Stimulated activated CD8-positive, alpha-beta memory T cell treated with anti-CD3 and anti-CD28 coated beads, Interleukin-4, amount 100 ng/mL, for 48 hours (primary cell): ENCODE measurements around the gene RANBP6.
"Not testable (repeated sequence)": the region's sequence is repeated elsewhere in the genome, so short reads cannot be mapped to it uniquely, and the experiment has no call there.

Source experiments
- DNase-seq: peaks from one replicate; pipeline ENCODE4 v3.0.0-alpha.2; 2020

Gene RANBP6

DNA sequence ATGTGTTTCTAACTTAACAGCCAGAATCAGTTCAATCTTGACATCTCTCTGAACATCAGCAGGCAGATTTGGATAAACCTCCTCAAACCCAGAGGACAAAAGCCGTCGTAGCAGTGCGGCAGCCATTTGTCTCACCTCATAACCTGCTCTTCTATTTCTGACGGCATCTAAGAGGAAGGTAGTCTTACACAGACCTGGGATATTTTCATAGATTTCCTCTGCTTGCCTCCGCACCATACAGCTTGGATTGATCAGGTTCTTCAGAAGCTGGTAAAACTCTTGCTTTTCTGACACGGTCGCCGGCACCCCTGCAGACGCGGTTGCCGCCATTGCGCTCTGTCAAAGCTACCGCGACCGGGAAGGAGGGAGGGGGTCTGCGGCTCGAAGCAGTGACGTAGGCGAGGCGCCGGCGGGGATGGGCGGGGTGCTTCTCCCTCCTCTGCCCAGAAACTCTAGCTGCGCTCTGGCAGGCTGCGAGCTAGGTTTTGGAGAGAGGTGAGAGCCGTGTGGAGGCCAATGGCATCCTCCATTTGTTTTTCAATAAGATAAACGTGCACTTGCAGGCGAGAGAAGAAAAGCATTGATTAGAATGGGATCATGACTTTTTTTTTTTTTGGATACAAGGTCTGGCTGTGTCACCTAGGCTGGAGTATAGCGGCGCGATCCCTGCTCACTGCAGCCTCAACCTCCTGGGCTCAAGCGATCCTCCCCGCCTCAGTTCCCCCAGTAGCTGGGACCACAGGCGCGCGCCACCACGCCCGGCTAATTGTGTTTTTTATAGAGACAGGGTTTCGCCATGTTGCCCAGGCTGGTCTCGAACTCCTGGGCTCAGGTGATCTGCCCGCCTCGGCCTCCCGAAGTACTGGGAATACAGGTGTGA is at the start of gene RANBP6:
Gene RANBP6, minus strand, starts transcription at position 347 of the 880 bp plus-strand sequence. Its CDS starts 17 bp downstream, at position 330.
- peak; percentile 93 for DNase-seq

DNA sequence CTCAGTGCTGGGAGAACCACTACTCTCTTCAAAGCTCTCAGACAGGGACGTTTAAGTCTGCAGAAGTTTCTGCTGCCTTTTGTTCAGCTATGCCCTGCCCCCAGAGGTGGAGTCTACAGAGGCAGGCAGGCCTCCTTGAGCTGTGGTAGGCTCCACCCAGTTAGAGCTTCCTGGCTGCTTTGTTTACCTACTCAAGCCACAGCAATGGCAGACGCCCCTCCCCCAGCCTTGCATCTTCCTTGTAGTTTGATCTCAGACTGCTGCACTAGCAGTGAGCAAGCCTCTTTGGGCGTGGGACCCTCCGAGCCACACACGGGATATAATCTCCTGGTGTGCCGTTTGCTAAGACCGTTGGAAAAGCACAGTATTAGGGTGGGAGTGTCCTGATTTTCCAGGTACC is 47.7 kb upstream of the RANBP6 start:
- DNase-seq: not testable (repeated sequence)

DNA sequence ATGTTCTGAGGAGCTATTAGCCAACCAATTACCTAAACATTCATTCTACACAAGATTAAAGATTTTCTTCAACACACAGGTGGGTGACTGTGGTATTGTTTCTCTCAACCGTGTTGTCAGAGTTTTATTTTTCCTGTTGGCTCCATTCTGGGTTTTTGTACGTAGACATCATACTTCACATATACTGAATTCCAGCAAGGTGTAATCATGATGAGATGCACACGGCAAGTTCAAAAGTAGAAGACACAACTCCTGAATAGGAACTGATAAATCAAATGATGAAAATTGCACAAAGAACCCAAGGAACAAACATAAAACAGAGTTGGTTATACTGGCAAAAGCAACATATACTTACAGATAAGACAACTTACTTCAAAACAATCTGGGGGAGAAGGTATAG is 40.2 kb upstream of the RANBP6 start:
- no peak for DNase-seq

DNA sequence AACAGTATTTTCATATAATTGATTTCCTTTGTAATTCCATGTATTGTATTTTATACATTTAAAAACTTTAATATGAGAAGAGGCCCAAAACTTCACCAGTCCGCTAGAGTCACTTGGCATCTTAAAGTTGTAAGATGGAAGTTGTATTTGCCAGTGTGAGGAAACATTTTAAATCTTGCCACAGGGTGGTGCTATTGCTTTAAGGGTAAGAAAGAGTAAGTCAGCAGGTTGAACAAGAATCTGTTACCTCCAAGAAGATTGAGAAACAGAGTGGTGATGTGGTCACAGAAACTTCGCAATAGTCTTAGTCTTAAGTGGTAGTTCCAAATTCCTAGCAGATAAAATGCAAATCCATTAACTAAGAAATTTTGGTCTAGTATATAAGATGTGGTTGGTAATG is 39.8 kb upstream of the RANBP6 start:
- peak; percentile 44 for DNase-seq

DNA sequence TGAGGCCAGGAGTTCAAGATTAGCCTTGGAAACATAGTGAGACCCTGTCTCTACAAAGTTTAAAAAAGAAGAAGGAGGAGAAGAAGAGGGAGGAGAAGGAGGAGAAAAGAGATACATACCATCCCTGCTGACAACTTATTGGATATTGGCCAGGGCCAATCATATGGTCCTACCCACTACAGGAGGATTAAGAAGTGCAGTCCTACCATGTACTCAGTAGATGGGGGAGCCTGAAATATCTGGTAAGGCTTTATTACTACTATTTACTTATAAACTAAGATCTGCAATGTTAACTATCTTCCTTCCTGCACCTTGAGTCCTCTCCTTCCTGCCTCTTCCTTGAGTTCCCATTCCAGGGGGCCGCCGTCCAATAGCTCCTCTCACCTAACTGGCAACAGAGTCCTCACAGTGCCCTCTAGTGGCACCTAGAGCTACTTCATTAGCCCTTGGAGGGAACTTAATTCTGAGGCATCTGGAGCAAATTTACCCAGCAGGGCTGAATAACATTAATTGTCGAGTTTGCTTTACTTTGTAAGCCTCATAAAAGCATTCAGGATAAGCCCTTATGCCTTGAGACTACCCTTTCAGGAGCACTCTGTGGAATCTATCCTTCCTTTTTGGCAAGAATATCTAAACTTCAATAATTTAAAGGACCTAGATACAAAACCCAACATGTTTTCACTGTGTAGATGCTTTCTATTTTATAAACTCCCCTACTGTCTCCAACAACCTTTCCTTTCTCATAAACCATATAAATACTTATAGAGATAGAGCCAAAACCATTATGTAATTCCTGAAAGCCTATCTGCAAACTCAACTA is 39.1 kb upstream of the RANBP6 start:
- peak; percentile 73 for DNase-seq

DNA sequence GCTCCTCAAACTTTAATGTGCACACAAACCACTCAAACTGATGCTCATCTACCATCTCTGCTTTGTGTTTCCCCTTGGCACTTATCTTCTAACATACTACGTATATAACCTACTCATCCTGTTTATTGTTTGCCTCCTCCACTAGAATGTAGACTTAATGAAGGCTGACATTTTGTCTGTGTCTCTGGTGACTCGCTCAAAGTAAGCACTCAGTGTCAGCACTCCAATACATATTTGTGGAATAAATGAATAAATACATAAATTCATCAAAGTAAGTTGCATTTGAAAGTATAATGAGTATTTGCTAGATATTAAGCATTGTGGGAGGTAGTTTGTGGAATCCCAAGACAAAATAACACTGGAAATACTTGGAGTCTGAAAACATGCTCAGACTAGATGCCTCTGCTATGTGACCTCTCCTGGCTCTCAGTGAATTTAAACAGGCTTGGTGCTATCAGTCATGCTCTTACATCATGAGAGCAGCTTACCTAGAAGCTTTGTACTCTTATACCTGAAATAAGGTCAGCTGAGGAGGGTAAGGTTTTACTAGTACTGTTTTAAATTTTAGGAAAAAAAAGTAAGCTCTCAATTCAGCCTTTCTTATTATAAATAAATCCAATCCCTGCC is 37.0 kb upstream of the RANBP6 start:
- DNase-seq: no peak

DNA sequence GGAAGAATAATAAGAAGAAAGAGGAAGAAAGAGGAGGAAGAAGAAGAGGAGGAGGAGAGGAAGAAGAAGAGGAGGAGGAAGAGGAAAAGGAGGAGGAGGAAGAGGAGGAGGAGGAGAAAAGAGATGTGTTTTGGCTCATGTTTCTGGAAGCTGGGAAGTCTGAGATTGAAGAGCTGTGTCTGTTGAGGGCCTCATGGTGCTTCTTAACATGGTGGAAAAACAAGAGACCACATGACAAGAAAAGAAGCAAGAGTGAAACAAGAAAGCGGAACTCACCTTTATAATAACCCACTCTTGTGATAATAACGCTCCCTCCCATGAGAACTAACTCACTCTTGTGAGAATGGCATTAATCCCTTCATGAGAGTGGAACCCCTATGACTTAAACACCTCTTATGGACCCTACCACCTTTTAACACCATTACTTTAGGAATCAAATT is 36.1 kb upstream of the RANBP6 start:
- DNase-seq: no peak

DNA sequence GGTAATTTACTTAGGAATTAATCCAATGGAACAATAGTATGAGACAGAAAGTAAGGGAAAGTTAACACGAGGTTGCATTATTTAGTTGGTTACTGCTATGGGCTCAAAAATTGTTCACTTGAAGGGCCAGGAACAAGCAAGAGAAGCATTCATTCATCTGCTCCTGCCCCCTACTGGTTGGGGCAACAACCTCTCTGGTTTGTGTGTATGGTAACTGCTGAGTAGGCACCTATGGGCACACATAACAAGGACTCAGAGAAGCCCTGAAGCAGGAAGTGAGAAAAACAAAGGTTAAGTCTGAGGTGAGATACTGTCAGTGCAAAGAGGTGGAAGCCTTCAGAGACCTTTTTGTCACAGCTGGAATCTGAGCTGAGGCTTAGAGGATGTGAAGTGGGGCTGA is 34.4 kb upstream of the RANBP6 start:
- DNase-seq: peak; percentile 48

DNA sequence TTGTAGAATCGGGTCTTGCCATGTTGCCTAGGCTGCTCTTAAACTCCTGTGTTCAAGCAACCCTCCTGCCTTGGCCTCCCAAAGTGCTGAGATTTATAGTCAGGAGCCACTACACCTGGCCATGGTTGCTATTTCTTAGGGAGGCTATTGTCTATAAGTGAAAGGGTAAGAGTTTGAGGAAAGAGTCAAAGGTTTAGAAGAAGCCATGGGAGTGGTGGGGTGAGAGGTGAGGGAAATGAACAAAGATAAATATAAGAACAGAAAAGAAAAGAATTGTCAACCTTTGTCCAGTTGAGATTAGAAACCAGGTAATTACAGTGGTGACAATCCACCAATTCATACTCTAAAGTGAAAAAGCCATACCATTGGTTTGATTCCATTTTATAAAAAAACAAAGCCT is 32.6 kb upstream of the RANBP6 start:
- no peak for DNase-seq

DNA sequence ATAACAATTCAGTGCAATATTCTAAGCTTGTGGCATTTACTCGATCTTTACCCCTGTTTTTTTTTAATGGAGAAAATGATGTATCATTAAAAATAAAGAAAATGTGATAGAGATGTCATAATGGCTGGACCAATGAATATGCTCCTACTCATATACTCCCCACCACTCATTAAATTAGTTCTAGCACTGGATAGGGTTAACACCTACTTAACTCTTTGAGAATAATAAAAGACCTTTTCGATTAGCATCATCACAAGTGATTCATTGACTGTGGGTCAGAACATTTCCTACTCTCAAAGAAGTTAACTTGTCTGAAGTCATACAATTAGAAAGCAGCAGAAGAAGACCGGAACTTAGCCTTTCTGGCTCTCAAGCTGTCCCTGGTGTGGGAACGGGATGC is 31.6 kb upstream of the RANBP6 start:
- DNase-seq: no peak

DNA sequence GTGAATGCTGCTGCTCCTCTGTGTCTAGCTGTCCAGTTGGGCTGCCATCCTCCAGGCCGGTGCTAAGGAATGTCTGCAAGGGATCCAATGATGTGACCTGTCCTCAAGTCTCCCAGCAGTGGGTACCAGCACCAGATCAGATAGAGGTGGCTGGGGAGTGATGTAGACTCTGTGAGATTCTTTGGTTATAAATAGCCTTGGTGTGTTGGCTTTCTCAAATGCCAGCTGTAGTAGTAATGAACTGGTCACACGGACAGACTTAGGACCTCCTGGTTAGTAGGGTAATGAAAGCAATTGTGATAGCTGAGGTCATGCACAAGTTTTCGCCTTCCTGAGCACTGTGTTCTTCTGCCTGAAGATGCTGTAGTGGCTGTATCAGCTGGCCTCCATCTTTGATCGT is 29.9 kb upstream of the RANBP6 start:
- DNase-seq: no peak

DNA sequence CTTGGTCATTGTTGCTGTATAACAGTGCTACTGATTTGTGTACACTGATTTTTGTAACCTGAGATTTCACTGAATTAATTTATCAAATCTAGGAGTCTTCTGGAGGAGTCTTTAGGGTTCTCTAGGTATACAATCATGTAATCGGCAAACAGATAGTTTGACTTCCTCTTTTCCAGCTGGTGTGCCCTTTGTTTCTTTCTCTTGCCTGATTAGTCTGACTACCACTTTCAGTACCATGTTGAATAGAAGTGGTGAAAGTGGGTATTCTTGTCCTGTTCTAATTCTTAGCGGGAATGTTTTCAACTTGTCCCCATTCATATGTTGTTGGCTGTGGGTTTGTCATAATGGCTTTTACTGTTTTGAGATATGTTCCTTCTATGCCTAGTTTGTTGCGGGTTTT is 24.7 kb upstream of the RANBP6 start:
- no peak for DNase-seq

DNA sequence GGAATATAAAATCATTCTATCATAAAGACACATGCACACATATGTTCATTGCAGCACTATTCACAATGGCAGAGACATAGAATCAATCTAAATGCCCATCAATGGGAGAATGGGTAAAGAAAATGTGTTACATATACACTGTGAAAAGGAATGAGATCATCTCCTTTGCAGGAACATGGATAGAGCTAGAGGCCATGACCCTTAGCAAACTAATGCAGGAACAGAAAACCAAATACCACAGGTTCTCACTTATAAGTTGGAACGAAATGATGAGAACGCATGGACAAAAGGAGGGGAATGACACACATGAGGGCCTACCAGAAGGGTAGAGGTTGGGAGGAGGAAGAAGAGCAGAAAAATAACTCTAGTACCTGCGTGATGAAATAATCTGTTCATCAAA is 21.0 kb upstream of the RANBP6 start:
- no peak for DNase-seq

DNA sequence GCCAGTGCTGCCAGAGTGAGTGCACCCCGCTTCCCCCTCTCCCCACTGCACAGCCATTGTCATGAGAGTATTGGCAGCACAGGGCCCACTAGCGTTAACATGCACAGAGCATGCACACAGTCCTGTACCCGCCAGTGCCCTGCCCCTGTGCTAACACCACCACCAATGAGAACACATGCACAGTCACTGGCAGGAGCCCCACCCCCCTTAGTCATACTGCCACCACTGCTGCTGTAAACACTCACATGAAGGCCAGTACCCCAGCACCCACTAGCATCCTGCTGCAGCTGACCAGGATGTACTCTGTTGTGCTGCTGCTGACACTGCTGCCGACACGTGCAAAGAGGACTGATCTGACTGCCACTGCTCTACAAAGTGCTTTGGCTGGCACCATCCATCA is 19.5 kb upstream of the RANBP6 start:
- DNase-seq: no peak

DNA sequence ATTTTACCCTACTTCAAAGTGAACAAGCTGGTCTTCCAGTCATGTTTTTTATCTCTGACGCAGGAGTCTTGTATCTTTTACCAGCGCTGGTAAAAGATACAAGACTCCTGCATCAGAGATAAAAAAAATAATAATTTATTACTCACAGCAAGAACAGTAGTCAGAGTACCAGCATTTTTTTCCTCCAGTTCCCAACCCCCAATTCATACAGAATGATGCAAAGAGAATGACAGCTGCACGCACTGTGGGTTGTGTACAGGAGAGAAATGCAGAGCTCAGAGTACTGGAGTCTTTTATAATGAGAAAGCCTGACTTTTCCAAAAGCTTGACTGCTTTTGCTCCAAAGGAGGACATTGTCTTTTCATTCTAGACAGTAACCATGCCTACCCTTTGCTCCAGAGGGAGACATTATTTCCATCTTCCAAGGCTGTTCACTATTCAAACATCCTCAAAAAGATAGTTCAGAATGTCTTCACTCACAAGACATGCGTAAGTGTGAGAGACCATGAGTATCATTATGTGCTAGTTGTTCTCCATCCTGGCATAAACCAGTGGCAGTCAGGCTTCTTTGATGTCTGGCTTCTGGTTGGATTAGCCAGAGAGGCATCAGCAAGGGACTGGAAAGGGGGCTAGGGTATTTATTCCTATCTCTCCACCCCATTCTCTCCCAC is 14.3 kb upstream of the RANBP6 start:
- DNase-seq: no peak

DNA sequence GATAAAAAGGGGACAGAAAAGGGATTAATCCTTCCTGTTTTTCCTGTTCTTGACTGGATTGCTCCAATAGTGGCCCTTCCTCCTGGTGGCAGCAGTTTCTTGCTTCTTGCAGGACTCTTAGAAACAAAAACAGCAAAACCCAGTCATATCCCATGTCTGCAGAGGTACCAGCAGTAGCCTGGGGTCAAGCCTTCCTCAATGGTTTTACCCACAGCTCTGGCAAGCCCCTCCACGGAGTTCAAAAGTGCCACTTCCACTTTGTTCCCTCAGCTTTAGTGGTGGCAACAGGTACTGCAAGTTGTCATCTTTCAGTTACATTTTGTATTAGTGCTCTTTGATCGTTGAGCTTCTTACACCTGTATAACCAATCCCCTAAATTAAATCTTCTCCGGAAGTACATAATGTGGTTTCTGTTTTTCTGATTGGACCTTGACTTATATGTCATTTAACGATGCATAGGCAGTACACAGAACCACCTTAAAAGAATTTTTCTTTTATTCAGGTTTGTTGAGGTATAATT is 8.7 kb upstream of the RANBP6 start:
- peak; percentile 32 for DNase-seq

DNA sequence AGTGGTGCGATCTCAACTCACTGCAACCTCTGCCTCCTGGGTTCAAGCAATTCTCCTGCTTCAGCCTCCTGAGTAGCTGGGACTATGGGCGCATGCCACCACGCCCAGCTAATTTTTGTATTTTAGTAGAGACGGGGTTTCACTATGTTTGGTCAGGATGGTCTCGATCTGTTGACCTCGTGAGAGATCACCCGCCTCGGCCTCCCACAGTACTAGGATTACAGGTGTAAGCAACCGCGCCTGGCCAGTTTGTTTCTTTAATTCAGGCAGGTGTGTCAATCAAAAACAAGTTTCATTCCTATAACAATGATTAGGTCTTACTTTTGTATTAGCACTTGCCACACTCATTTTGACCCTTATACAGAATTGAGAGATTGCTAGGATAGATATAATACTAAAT is 1.6 kb upstream of the RANBP6 start:
- not testable (repeated sequence) for DNase-seq

DNA sequence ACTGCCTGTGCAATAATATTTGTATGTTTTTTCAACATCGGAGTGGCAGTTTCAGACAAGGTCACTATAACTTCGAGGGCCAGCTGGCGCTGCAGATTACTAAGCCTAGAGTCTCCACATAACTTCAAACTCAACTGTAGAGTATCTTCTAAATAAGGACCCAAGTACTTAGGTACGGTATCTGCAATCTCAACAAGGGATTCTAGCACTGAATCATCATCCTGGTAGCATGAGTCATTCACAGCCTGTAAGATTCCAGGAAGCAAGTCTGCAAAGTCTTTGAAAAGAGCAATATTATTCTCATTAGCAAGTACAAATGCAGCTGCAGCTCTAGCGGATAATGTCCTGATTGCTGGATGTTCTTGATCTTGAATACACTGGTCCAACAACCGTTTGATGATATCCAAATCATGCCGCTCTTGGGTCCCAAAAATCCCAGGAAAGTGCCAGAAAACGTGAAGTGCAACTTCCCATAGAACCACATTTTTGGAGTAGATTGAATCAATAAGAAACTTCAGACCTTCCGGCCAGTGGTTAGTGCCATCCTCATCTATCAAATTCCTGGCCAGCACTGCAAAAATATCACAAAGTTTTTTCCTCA is 654 bp downstream of the RANBP6 start:
- DNase-seq: no peak

DNA sequence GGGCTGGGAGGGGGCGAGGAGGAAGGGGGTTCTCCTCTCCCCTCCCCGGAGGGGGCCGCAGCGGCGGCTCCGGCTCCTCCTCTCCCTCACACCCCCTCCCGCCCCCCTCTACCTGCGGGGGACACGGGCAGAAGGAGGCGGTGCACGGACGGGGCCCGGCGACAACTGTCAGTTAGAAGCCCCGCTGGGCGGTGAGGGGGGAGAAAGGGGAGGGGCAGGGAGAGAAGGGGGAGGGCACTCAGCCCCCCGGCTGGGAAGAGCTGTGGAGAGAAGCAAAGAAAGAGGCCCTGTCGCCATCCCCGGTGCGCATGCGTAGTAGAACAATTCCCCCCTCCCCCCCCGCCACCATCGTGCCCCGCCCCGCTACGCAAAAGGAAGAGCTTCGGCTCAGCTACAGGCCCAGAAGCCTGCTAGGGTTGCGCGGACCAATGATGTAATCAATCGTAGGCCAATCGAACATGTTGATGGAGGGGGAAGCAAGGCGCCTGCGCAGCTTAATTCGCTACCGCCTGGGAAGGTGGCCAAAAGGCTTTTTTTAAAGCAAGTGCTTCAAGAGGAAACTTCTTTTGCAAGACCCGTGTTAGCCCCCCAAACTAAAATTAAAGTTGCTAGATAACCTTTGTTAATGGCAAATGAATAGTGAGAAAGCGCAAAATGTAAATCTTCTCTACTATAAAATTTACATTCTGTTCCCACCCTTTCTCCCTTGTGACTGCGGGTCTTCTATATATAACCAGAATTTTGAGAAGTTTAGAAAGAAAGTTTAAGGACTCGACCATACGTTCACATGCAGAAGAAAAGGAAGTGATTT is 7.0 kb downstream of the RANBP6 start:
- DNase-seq: peak; percentile 94

DNA sequence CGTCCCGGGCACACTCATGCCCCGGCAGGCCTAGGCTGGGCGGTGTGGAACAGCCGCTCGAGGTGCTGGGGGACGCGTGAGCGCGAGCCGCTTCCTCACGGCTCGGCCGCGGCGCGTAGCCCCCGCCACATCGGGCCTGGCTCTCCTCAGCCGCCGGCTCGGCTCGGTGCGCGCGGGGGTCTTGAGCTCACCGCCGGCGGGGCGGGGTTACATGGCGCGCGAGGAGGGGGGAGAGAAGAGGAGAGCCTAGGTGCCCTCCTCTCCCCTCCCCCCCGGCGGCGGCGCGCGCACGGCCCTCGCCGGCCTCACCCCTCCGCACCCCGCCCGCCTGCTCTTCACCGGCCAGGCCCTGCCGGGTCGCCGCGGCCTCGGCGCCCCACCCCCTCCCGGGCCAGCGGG is 7.7 kb downstream of the RANBP6 start:
- DNase-seq: peak; percentile 81

DNA sequence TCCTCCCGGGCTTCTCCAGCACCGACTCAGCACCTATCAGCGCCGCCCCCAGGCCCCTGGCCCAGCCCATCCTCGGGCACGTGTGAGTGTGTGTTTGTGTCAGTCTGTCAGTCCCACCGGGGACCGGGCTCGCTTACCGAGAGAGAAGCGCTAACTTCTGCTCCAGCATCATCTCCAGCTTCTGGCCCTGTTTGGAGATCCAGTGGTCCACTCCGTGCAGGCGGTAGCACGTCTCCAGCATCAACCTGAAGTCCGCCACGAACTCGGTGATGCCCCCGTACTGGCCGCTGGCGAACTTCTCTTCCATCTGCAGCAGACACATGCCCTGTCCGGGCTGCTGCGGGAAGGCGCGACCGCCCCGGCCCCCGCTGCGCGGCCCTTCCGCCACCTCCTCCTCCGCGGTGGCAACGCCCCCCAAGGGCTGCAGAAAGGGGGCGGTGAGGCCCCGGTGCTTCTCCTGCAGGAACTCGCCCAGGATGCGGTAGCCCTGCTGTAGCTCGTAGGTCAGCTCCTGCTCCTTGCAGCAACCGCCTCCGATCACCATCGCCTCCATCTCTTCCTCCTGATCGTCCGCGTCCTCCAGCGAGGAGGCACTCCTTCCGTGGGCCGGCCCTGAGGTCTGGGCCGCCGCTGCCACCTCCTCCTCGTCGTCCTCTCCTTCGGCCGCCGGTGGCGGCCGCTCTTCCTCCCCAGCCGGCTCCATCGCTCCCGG is 8.2 kb downstream of the RANBP6 start:
- DNase-seq: peak; percentile 97
